ENCODE measurements around the gene RMND5A.

The RMND5A gene, protein sequence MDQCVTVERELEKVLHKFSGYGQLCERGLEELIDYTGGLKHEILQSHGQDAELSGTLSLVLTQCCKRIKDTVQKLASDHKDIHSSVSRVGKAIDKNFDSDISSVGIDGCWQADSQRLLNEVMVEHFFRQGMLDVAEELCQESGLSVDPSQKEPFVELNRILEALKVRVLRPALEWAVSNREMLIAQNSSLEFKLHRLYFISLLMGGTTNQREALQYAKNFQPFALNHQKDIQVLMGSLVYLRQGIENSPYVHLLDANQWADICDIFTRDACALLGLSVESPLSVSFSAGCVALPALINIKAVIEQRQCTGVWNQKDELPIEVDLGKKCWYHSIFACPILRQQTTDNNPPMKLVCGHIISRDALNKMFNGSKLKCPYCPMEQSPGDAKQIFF

GRCh38 chr2:86719637-86720539, at the start of gene RMND5A:
Gene RMND5A (plus strand): TSS chr2:86720291. CDS start chr2:86720668, 377 bp downstream.
- DNase-seq (ENCODE audit: low read depth), result peak; percentile 67
- peak within 1 kb of the TSS; percentile 59 for H3K4me3 ChIP-seq (ENCODE audit: low read depth, low read length)

DNA sequence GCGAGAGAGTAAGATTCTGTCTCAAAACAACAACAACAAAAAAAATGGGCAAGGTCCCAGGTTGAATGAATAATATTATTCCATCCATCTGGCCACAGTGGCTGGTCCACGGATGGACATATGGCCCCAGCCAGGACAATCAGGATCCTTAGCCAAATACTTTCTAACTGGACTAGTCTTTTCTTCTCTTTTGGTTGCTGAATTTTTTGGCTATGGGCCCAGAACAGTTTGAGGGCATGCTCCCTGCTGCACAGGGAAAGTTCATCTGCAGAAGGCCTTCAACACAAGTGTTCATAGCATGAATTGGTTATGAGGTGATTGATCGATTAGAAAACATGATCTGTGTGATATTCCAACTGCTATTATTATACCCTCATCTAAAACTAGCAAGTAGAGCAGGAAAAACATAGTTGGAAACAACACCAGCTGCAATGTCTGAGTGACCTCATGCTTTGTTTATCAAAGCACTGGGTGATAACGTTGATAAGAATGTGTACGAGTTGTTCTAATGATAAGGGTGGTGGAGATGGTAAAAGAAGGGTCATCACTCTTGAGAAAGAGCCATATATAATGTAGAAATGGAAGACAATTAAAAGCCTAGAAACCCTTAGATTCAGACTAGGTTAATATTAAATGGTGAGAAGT, 48.6 kb upstream of the RMND5A start:
- peak; percentile 34 for DNase-seq (ENCODE audit: low read depth)
- TF ChIP-seq, protein P1, sequence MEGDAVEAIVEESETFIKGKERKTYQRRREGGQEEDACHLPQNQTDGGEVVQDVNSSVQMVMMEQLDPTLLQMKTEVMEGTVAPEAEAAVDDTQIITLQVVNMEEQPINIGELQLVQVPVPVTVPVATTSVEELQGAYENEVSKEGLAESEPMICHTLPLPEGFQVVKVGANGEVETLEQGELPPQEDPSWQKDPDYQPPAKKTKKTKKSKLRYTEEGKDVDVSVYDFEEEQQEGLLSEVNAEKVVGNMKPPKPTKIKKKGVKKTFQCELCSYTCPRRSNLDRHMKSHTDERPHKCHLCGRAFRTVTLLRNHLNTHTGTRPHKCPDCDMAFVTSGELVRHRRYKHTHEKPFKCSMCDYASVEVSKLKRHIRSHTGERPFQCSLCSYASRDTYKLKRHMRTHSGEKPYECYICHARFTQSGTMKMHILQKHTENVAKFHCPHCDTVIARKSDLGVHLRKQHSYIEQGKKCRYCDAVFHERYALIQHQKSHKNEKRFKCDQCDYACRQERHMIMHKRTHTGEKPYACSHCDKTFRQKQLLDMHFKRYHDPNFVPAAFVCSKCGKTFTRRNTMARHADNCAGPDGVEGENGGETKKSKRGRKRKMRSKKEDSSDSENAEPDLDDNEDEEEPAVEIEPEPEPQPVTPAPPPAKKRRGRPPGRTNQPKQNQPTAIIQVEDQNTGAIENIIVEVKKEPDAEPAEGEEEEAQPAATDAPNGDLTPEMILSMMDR (IDR thresholded peaks at IDR 0.05; ENCODE audit: control insufficient read depth, extremely low read depth, insufficient read depth), result no peak
- no peak overlapping the region for H3K4me3 ChIP-seq (ENCODE audit: low read depth, low read length)

- TF ChIP-seq, protein P1 (IDR thresholded peaks at IDR 0.05; ENCODE audit: control insufficient read depth, extremely low read depth, insufficient read depth), result no peak
- DNase-seq (ENCODE audit: low read depth), result no peak
- no peak overlapping the region for H3K4me3 ChIP-seq (ENCODE audit: low read depth, low read length)
These were observed 48.0 kb upstream of the RMND5A start for GRCh38 chr2:86672027-86672545.

DNA sequence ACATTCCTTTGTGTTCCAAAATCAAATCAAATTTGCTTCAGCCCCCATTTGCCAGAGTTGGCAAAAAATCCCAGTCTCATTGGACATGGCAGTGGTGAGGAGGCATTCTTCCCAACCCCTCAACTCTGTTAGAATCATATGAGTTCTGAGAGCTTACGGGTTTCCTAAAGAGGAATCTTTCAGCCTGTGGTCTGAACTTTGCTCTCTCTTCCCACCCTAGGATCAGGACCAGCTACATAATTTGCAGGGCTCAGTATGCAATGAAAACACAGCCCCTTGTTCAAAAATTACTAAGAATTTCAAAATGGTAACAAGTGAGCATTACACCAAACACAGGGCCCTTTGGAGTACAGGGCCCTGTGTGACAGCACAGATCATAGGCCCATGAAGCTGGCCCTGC, 47.1 kb upstream of the RMND5A start:
- no peak for DNase-seq (ENCODE audit: low read depth)
- no peak overlapping the region for H3K4me3 ChIP-seq (ENCODE audit: low read depth, low read length)
- TF ChIP-seq, protein P1 (IDR thresholded peaks at IDR 0.05; ENCODE audit: control insufficient read depth, extremely low read depth, insufficient read depth), result no peak

- TF ChIP-seq, protein P1 (IDR thresholded peaks at IDR 0.05; ENCODE audit: control insufficient read depth, extremely low read depth, insufficient read depth), result no peak
These were observed 46.0 kb upstream of the RMND5A start for GRCh38 chr2:86673986-86674670.

GRCh38 chr2:86675104-86675503, 45.0 kb upstream of the RMND5A start:
- TF ChIP-seq, protein P1 (IDR thresholded peaks at IDR 0.05; ENCODE audit: control insufficient read depth, extremely low read depth, insufficient read depth), result no peak
- no peak for DNase-seq (ENCODE audit: low read depth)
- H3K4me3 ChIP-seq (ENCODE audit: low read depth, low read length), result no peak overlapping the region

More at GRCh38 chr2:86673986-86674670, 46.0 kb upstream of the RMND5A start:
- H3K4me3 ChIP-seq (ENCODE audit: low read depth, low read length), result no peak overlapping the region
- peak; percentile 66 for DNase-seq (ENCODE audit: low read depth)

Measured in LNCaP clone FGC (cell line).